GM12875 (cell line): Measurements from ENCODE around the gene FBN1.

ENCODE experiments used
- H3K4me3 ChIP-seq: one replicate; pipeline ENCODE4 v1.5.1; 2011; ENCODE audit warnings: low read depth, low read length, control low read depth
- TF ChIP-seq, protein P1 (sequence below): IDR thresholded peaks from 2 replicates; pipeline ENCODE4 v1.5.1; 2011; ENCODE audit warnings: low read depth, mild to moderate bottlenecking, control low read depth, inconsistent platforms, low read length, moderate library complexity, borderline replicate concordance; ENCODE audit not compliant: insufficient read depth

FBN1 gene

DNA sequence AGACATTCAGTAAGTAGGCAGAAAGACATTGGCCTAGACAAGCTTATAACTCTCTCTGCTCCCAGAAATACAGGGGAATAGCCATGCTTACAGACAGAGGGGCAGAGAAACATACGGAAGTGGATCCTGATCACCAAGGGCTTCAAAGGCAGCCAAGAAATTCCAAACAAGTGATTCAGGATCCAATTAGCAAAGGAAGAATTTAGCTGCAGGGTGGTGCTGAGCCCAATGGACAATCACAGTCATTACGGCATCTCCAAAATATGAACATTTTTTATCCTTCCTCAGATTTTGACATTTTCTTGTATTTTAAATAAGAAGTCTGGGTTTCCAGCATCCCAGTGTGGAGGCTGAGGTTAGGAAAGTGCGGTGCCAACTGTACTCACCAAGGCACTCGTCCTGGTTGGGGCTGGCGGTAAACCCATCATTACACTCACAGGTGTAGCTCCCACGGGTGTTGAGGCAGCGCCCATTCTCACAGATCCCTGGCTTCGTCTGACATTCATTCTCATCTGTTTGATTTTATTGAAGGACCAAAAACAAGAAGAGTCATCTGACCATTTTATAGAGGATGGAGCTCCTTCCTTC, 217.5 kb downstream of the FBN1 start:
- no peak overlapping the region for H3K4me3 ChIP-seq
- TF ChIP-seq, protein P1, sequence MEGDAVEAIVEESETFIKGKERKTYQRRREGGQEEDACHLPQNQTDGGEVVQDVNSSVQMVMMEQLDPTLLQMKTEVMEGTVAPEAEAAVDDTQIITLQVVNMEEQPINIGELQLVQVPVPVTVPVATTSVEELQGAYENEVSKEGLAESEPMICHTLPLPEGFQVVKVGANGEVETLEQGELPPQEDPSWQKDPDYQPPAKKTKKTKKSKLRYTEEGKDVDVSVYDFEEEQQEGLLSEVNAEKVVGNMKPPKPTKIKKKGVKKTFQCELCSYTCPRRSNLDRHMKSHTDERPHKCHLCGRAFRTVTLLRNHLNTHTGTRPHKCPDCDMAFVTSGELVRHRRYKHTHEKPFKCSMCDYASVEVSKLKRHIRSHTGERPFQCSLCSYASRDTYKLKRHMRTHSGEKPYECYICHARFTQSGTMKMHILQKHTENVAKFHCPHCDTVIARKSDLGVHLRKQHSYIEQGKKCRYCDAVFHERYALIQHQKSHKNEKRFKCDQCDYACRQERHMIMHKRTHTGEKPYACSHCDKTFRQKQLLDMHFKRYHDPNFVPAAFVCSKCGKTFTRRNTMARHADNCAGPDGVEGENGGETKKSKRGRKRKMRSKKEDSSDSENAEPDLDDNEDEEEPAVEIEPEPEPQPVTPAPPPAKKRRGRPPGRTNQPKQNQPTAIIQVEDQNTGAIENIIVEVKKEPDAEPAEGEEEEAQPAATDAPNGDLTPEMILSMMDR = no peak

DNA sequence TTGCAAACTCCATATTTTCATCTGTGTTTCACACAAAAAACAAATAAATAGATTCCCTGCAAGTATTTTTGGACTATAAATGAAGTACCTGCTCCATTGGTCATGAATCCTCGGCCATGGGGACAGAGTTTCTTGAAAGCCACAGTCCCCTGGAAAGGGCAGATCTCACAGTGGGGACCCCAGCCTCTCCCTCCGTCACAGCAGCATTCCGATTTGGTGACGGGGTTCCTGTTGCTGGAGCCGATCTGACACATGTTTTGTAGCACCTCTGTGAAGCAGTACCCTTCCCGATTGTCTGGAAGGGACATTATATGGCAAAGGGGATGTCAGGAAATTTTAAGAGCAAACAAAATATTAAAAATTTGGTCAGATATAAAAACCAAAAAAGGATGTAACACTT, 218.0 kb downstream of the FBN1 start:
- no peak overlapping the region for H3K4me3 ChIP-seq
- TF ChIP-seq, protein P1 = no peak

DNA sequence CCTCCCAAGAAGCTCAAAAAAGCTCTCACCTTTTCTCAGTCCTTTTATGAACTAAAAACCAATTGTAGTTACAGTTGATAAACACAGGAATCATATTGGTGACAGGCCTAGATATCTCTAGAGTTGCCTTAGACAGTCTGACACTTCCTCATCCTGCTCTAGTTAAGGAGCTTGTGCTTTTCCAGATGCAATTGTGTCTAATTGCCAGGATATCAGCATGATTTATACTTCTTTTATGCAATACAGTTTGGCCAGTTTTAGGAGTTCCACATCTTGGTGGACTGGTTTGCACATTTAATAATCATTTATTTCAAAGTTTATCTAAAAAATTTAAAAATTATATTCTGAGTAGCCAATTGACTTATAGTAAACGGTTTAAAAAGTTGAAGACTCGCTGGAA, 218.6 kb downstream of the FBN1 start:
- TF ChIP-seq, protein P1 = no peak
- H3K4me3 ChIP-seq = no peak overlapping the region

DNA sequence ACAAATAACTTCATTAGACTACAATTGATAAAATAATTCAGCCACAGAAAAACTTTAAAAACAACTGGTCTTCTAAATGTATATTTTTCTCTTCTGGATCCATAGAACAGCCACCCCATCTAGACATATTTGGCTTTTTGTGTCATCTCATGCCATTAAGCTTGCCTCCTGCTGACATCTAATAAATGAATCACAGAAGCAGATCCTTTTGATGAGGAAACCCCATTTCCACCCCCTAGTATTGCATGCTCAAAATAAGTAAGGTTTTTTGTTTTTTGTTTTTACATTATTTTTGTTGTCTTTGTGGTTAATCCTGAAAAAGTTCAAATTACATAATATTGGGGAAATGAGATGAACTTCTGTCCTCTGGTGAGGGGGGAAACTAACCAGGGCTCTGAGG, 219.5 kb downstream of the FBN1 start:
- H3K4me3 ChIP-seq = no peak overlapping the region
- TF ChIP-seq, protein P1 = no peak

DNA sequence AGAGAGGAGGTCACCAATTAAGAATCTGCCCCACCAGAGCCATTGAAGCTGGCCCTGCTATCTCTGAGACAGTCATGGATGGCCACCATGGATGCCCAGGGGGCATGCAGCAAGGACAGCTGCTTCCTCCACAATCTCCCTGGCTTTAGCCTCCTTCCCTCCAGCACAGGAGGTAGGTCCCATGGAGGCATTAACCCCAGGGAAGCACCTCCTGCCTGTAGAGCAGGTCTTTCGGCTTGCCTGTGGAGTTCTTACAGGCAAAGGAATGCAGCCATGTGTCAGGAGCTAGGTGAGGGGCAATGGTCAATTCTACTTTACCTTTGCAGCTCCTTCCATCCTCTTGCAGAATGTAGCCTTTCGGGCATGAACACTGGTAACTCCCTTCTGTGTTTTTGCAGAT, 220.5 kb downstream of the FBN1 start:
- H3K4me3 ChIP-seq = no peak overlapping the region
- TF ChIP-seq, protein P1 = no peak

DNA sequence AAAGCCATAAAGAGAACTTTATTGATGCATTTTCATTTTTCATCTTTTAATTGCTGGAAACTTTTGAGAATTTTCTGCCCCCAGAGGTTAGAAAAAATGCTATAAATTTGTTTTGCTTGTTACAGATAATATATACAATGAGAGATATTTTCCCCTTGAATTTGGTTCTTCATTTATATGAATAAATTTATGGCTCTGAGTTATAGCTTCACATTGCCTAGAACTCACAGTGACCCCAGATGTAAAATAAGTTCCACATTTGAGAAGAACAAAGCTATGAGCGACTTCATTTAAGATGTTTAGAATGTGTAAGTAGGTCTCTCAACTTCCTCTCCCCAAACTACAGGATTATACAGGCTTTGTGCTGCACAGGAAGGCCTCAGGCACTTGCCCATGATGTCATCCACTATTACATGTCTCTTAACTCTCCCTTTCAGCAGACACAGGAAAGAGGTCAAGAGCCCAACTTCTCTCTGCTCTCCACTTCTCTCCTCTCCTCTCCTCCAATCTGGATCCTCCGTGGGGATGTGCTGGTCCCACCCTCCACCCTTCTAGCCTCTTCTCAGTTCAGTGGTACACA, 221.5 kb downstream of the FBN1 start:
- H3K4me3 ChIP-seq = no peak overlapping the region
- TF ChIP-seq, protein P1 = no peak

DNA sequence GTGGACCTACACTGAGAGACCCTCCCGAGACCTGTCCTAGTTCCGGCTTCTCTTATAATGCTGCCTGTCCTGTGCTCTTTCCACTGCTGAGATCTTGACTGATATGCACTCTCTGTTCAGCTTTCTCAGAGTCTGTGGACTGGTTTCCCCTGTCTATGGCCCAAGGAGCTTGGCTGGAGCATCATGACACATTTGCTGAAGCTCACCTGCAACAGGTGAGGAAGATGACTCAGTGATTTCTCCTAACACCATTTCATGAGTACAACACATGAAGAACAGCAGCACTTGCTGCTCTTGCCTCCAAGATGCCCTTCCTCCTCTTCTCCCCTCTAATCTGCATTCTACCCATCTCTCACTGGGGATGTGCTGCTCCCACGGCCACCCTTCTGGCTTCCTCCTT, 222.2 kb downstream of the FBN1 start:
- no peak overlapping the region for H3K4me3 ChIP-seq
- TF ChIP-seq, protein P1 = no peak
